H1 (cell line): ENCODE data around the gene DYNC1I2. TPM values are rescaled to one million over a fixed set of nuclear protein-coding genes. Genes with fewer than 3 reads are reported as not detected.

Source experiments
- CTCF ChIA-PET: fragments of 300-600 bp; sonication (Branson Sonifier 250); formaldehyde crosslinking; loops from one replicate; lab custom pipeline; 2021; ENCODE audit not compliant: partially characterized antibody; lab: Charles Lee
- POLR2A ChIA-PET: fragments of 300-600 bp; sonication (Branson Sonifier 250); formaldehyde crosslinking; loops from one replicate; lab custom pipeline; 2021; ENCODE audit warnings: inconsistent platforms; ENCODE audit not compliant: partially characterized antibody; lab: Charles Lee
- DNase-seq, 2 experiments: peaks; one replicate each; pipeline versions ENCODE4 v3.0.0 to v3.0.0-alpha.2; 2010 to 2022; ENCODE audit warnings: low spot score in 2 of 2, low read depth in 1 of 2, mixed read lengths in 1 of 2
- FAIRE-seq: peaks from 2 replicates; lab custom pipeline; 2011; peaks lifted over from hg19 to GRCh38; lab: Jason Lieb, UNC
- H2AFZ ChIP-seq: 2 replicates; pipeline ENCODE4 v1.8.1; 2012; ENCODE audit warnings: low read length, inconsistent platforms
- H2AK5ac ChIP-seq: 2 replicates; pipeline ENCODE4 v1.6.1; 2013; ENCODE audit warnings: low read depth, low read length
- H2BK120ac ChIP-seq: replicated peaks from 2 replicates; pipeline ENCODE3; 2013; ENCODE audit warnings: low read depth, low read length, inconsistent platforms
- H2BK12ac ChIP-seq: 2 replicates; pipeline ENCODE4 v1.6.1; 2013; ENCODE audit warnings: low read depth, low read length
- H2BK15ac ChIP-seq: 2 replicates; pipeline ENCODE4 v1.6.1; 2013; ENCODE audit warnings: low read length
- H2BK20ac ChIP-seq: 2 replicates; pipeline ENCODE4 v1.6.1; 2013; ENCODE audit warnings: low read length
- H2BK5ac ChIP-seq: 2 replicates; pipeline ENCODE4 v1.6.1; 2013; ENCODE audit warnings: low read depth, low read length
- H3K14ac ChIP-seq: 2 replicates; pipeline ENCODE4 v1.6.1; 2013; ENCODE audit warnings: inconsistent platforms; ENCODE audit not compliant: insufficient read length
- H3K18ac ChIP-seq: 2 replicates; pipeline ENCODE4 v1.6.1; 2013; ENCODE audit warnings: low read length; ENCODE audit errors: extremely low read depth
- H3K23ac ChIP-seq: 2 replicates; pipeline ENCODE4 v1.6.1; 2013; ENCODE audit warnings: inconsistent platforms; ENCODE audit not compliant: insufficient read length
- H3K23me2 ChIP-seq: 2 replicates; pipeline ENCODE4 v1.6.1; 2013; ENCODE audit warnings: low read depth, low read length
- H3K27ac ChIP-seq: 2 replicates; pipeline ENCODE4 v1.6.1; 2011; ENCODE audit warnings: low read depth, low read length, inconsistent platforms
- H3K27me3 ChIP-seq, 4 experiments: replicated peaks in 1 of 4; 1 replicate in 1 of 4; 2 replicates in 3 of 4; pipeline versions ENCODE4 v1.6.1 to v1.8.1; 2011 to 2013; ENCODE audit warnings: low read length in 3 of 4, mild to moderate bottlenecking in 3 of 4, inconsistent platforms in 2 of 4, mixed read lengths in 2 of 4, moderate library complexity in 1 of 4; ENCODE audit not compliant: control insufficient read depth in 3 of 4, insufficient read depth in 3 of 4; ENCODE audit errors: extremely low read depth in 1 of 4
- H3K36me3 ChIP-seq, 4 experiments: 2 replicates each; pipeline versions ENCODE4 v1.6.1 to v1.8.1; 2011 to 2013; ENCODE audit warnings: mild to moderate bottlenecking in 4 of 4, low read length in 3 of 4, moderate library complexity in 2 of 4, control low read depth in 1 of 4, inconsistent platforms in 1 of 4; ENCODE audit not compliant: insufficient read depth in 4 of 4, control insufficient read depth in 2 of 4
- H3K4ac ChIP-seq: replicated peaks from 2 replicates; pipeline ENCODE3; 2013; ENCODE audit warnings: low read length, low read depth, mixed read lengths, inconsistent platforms; ENCODE audit not compliant: insufficient read length
- H3K4me1 ChIP-seq, 4 experiments: replicated peaks in 1 of 4; 1 replicate in 1 of 4; 2 replicates in 3 of 4; pipeline versions ENCODE4 v1.6.1 to v1.8.1; 2011 to 2013; ENCODE audit warnings: low read length in 3 of 4, inconsistent platforms in 2 of 4, mixed read lengths in 1 of 4; ENCODE audit not compliant: insufficient read depth in 4 of 4, control insufficient read depth in 3 of 4
- H3K4me2 ChIP-seq, 2 experiments: 2 replicates each; pipeline versions ENCODE4 v1.6.1 to v1.8.1; 2011 to 2013; ENCODE audit warnings: low read depth in 2 of 2, low read length in 2 of 2, control low read depth in 1 of 2, inconsistent platforms in 1 of 2, mild to moderate bottlenecking in 1 of 2; ENCODE audit not compliant: insufficient read depth in 1 of 2
- H3K4me3 ChIP-seq, 4 experiments: fragments of 200-600, 300-600 bp in 1 of 4; sonication (generic), shearing (Covaris generic), sonication (Bioruptor Twin) in 1 of 4; 2 replicates each; pipeline versions ENCODE4 v1.5.1 to v1.8.1; 2011 to 2016; ENCODE audit warnings: low read length in 4 of 4, low read depth in 3 of 4, control low read depth in 2 of 4, inconsistent platforms in 2 of 4, mild to moderate bottlenecking in 2 of 4, mixed read lengths in 1 of 4, moderate library complexity in 1 of 4; ENCODE audit not compliant: insufficient read depth in 2 of 4; ENCODE audit errors: extremely low read depth in 1 of 4
- H3K56ac ChIP-seq: replicated peaks from 2 replicates; pipeline ENCODE3; 2013; ENCODE audit warnings: low read depth, mild to moderate bottlenecking, mixed read lengths, low read length, inconsistent platforms; ENCODE audit not compliant: insufficient read length
- H3K79me1 ChIP-seq: 2 replicates; pipeline ENCODE4 v1.6.1; 2013; ENCODE audit warnings: low read depth, low read length, control low read depth
- H3K79me2 ChIP-seq, 2 experiments: 2 replicates each; pipeline versions ENCODE4 v1.6.1 to v1.8.1; 2012 to 2013; ENCODE audit warnings: low read length in 2 of 2, mild to moderate bottlenecking in 2 of 2, inconsistent platforms in 1 of 2; ENCODE audit not compliant: insufficient read depth in 2 of 2, control insufficient read depth in 1 of 2
- H3K9ac ChIP-seq, 4 experiments: replicated peaks in 1 of 4; 1 replicate in 1 of 4; 2 replicates in 3 of 4; pipeline versions ENCODE4 v1.6.1 to v1.8.1; 2011 to 2013; ENCODE audit warnings: low read depth in 3 of 4, low read length in 3 of 4, control low read depth in 2 of 4, mild to moderate bottlenecking in 2 of 4, moderate library complexity in 2 of 4, inconsistent platforms in 1 of 4; ENCODE audit errors: extremely low read depth in 1 of 4
- H3K9me3 ChIP-seq, 2 experiments: 2 replicates each; pipeline versions ENCODE4 v1.6.1 to v1.8.1; 2012 to 2013; ENCODE audit warnings: mild to moderate bottlenecking in 2 of 2, moderate library complexity in 2 of 2, control low read depth in 1 of 2, inconsistent platforms in 1 of 2, low read depth in 1 of 2, low read length in 1 of 2, mixed read lengths in 1 of 2; ENCODE audit not compliant: insufficient read depth in 2 of 2
- H4K20me1 ChIP-seq, 2 experiments: replicated peaks in 1 of 2; 2 replicates each; pipeline versions ENCODE3 to v1.8.1; 2011 to 2013; ENCODE audit warnings: inconsistent platforms in 2 of 2, low read length in 2 of 2, mild to moderate bottlenecking in 1 of 2; ENCODE audit not compliant: insufficient read depth in 2 of 2, control insufficient read depth in 1 of 2
- H4K5ac ChIP-seq: 2 replicates; pipeline ENCODE4 v1.6.1; 2013; ENCODE audit warnings: low read length, low read depth, mixed read lengths, inconsistent platforms; ENCODE audit not compliant: insufficient read length
- H4K8ac ChIP-seq: 2 replicates; pipeline ENCODE4 v1.8.0; 2013; ENCODE audit warnings: mild to moderate bottlenecking, moderate library complexity, low read length, inconsistent platforms; ENCODE audit not compliant: insufficient read depth; ENCODE audit errors: extremely low read depth
- H4K91ac ChIP-seq: replicated peaks from 2 replicates; pipeline ENCODE3; 2013; ENCODE audit warnings: low read length, mixed read lengths, inconsistent platforms; ENCODE audit not compliant: insufficient read length
- ASH2L ChIP-seq: fragments of 200-600, 300-600 bp; sonication (generic); IDR thresholded peaks from one replicate; pipeline ENCODE4 v1.7.1; 2017; ENCODE audit warnings: low read length
- CEBPB ChIP-seq: IDR thresholded peaks from 2 replicates; pipeline ENCODE4 v1.6.1; 2012; ENCODE audit warnings: low read depth, low read length
- FOSL1 ChIP-seq: IDR thresholded peaks from 2 replicates; pipeline ENCODE4 v1.6.1; 2011; ENCODE audit warnings: mild to moderate bottlenecking, low read depth, low read length, moderate library complexity; ENCODE audit not compliant: insufficient read depth
- HDAC6 ChIP-seq: IDR thresholded peaks from one replicate; pipeline ENCODE4 v1.7.1; 2012; ENCODE audit warnings: low read depth, mild to moderate bottlenecking, inconsistent platforms, low read length, moderate library complexity
- SP1 ChIP-seq: IDR thresholded peaks from 2 replicates; pipeline ENCODE4 v1.6.1; 2011; ENCODE audit warnings: low read depth, low read length
- SP4 ChIP-seq: IDR thresholded peaks from 2 replicates; pipeline ENCODE4 v1.6.1; 2012; ENCODE audit warnings: low read length, inconsistent platforms
- ZNF274 ChIP-seq: IDR thresholded peaks from 2 replicates; pipeline ENCODE4 v1.7.0; 2012; ENCODE audit warnings: low read length, borderline replicate concordance; ENCODE audit errors: extremely low read depth
- WGBS, 2 experiments: shearing (Covaris generic) in 1 of 2; methylation state at CpG; one replicate each; pipeline versions ENCODE4 v1.1.6 to v1.1.7; 2013 to 2015; ENCODE audit warnings: low lambda C conversion rate in 2 of 2, mixed read lengths in 2 of 2, inconsistent platforms in 1 of 2, low coverage in 1 of 2, missing lambda C conversion rate in 1 of 2; ENCODE audit not compliant: insufficient replicate concordance in 2 of 2, insufficient coverage in 1 of 2, insufficient read length in 1 of 2; ENCODE audit errors: extremely low coverage in 1 of 2, missing lambda C conversion rate in 1 of 2; 5-methylcytosine and 5-hydroxymethylcytosine counted together
- polyA plus RNA-seq, 7 experiments: library from polyadenylated mRNA; depleted of rRNA in 3 of 7; stranded (reverse) in 5 of 7; unstranded in 2 of 7; fragments of >200 nt in 5 of 7; fragments of 200-250 nt in 2 of 7; gene quantifications; 1 replicate in 5 of 7; 2 replicates in 1 of 7; 4 replicates in 1 of 7; pipeline versions ENCODE4 v1.2.1 to v1.2.3, GENCODE V29; 2011 to 2013; ENCODE audit warnings: missing spikeins in 2 of 7, mixed read lengths in 2 of 7
- total RNA-seq: library from RNA; stranded (reverse); fragmentation: NEBNext Ultra II Directional; extraction: Animal tissue kit (Norgen Biotek cat#: 25700); gene quantifications from 2 replicates; pipeline ENCODE4 v1.2.1, GENCODE V29; 2021

The DYNC1I2 gene
- total and polyA plus RNA-seq, 2 of the 8 experiments (the other 6 are each of a cell fraction or from before 2014, with no cell fraction given) = 67.3 to 68.1 TPM

DNA sequence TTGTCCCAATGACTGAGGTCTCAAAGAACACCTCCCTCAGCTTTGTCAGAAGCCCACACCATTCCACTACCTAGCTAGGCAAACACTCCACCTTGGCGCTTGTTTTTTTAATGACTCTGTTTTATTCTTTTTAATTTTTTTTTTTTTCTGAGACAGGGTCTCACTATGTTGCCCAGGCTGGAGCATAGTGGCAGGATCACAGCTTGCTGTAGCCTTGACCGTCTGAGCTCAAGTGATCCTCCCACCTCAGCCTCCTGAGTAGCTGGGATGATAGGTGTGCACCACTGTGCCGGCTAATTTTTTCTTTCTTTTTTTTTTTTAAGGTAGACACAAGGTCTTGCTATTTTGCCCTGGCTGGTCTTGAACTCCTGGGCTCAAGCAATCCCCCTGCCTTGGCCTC, 104.9 kb downstream of the DYNC1I2 start:
- peaks cover 10 to 32% (median 20%) of the 10 kb centered on the region in 4 experiments for H3K4me1 ChIP-seq
- no peak overlapping the region for H3K14ac ChIP-seq
- peaks cover 0 to 2% (median 0%) of the 10 kb centered on the region in 4 experiments; a peak in 1 of 8 replicates for H3K36me3 ChIP-seq
- H3K9me3 ChIP-seq = no peaks in the 10 kb centered on the region
- no peak overlapping the region for H3K18ac ChIP-seq
- no peak overlapping the region for H3K9ac ChIP-seq
- H2BK15ac ChIP-seq = no peak overlapping the region
- H4K8ac ChIP-seq = no peak overlapping the region
- no peak overlapping the region for H3K27ac ChIP-seq
- H3K23ac ChIP-seq = no peak overlapping the region
- DNase-seq (no peak), FAIRE-seq (no peak)
- no peak overlapping the region for H3K4me3 ChIP-seq
- no peak overlapping the region for H2BK20ac ChIP-seq
- H2BK120ac ChIP-seq = no peak overlapping the region
- no peak overlapping the region for H2BK12ac ChIP-seq
- H2AK5ac ChIP-seq = no peak overlapping the region
- POLR2A ChIA-PET = interaction anchor here (0.6 kb wide), 1 partner anchor 209 kb away, joined by 3 read pairs; no protein-coding TSS in a partner anchor
- no peak overlapping the region for H3K4me2 ChIP-seq
- no peaks in the 10 kb centered on the region for H3K79me1 ChIP-seq
- no peaks in the 10 kb centered on the region for H3K27me3 ChIP-seq
- H4K5ac ChIP-seq = no peak overlapping the region
- WGBS, 2 experiments = 79% methylated on average over 3 of the region's 3 CpGs; no CpG with 5 or more reads in 1 of the 2 experiments
- no peak overlapping the region for H2BK5ac ChIP-seq
- no peak overlapping the region for H3K56ac ChIP-seq
- CTCF ChIA-PET = interaction anchor here (0.5 to 1.4 kb wide), 6 partner anchors 11 to 321 kb away, joined by 3 to 4 read pairs (median 3); no protein-coding TSS in a partner anchor
- H4K20me1 ChIP-seq = no peaks in the 10 kb centered on the region
- H4K91ac ChIP-seq = no peak overlapping the region
- TF ChIP-seq SP4 = no peak
- TF ChIP-seq CEBPB = no peak
- no peak for TF ChIP-seq SP1
- TF ChIP-seq FOSL1 = no peak
- TF ChIP-seq ASH2L = no peak
- TF ChIP-seq HDAC6 = no peak
- no peak for TF ChIP-seq ZNF274
- TF ChIP-seq, all 59 proteins: peak for 0
- Histone ChIP-seq H3K23me2 (no peaks in the 10 kb centered on the region), H3K4ac (no peak overlapping the region), H3K79me2 (no peaks in the 10 kb centered on the region), H2AFZ (no peak overlapping the region)
